Aorta (tissue), 5 donors: ENCODE measurements around the gene ECHDC3. TPM values are rescaled to one million over a fixed set of nuclear protein-coding genes. Genes with fewer than 3 reads are reported as not detected.
A peak's percentile ranks its signal among the peaks of the same experiment; 100 is the strongest.

ENCODE experiments used
- ATAC-seq: fragments of 200-7000 bp; cut with Tn5 transposase; one replicate; pipeline ENCODE4 v1.9.1; 2022; ENCODE audit warnings: moderate library complexity; ENCODE audit not compliant: low FRiP score
- DNase-seq, 2 donors: peaks; one replicate each; pipeline ENCODE4 v3.0.0-alpha.2; 2020
- H3K27ac ChIP-seq, 2 donors: one replicate each; pipeline ENCODE4 v1.5.1; 2013; ENCODE audit warnings: low read length in 2 of 2, mild to moderate bottlenecking in 2 of 2, moderate library complexity in 2 of 2, control low read depth in 1 of 2, inconsistent platforms in 1 of 2, low read depth in 1 of 2
- H3K27me3 ChIP-seq, 2 donors: one replicate each; pipeline ENCODE4 v1.6.1; 2013; ENCODE audit warnings: control low read depth in 1 of 2, low read length in 1 of 2, mild to moderate bottlenecking in 1 of 2, moderate library complexity in 1 of 2; ENCODE audit not compliant: insufficient read depth in 2 of 2, control insufficient read depth in 1 of 2
- H3K36me3 ChIP-seq, 2 donors: one replicate each; pipeline ENCODE4 v1.6.1; 2013; ENCODE audit warnings: control low read depth in 1 of 2, low read length in 1 of 2, mild to moderate bottlenecking in 1 of 2; ENCODE audit not compliant: insufficient read depth in 2 of 2, control insufficient read depth in 1 of 2
- H3K4me1 ChIP-seq, 2 donors: one replicate each; pipeline ENCODE4 v1.6.1; 2013; ENCODE audit warnings: low read length in 2 of 2, control low read depth in 1 of 2, mild to moderate bottlenecking in 1 of 2, moderate library complexity in 1 of 2; ENCODE audit not compliant: insufficient read depth in 2 of 2, control insufficient read depth in 1 of 2
- H3K4me3 ChIP-seq, 2 donors: one replicate each; pipeline ENCODE4 v1.5.1; 2013; ENCODE audit warnings: low read length in 2 of 2, control low read depth in 1 of 2, mild to moderate bottlenecking in 1 of 2
- H3K9me3 ChIP-seq: one replicate; pipeline ENCODE4 v1.6.1; 2013; ENCODE audit warnings: mild to moderate bottlenecking, low read length; ENCODE audit not compliant: control insufficient read depth
- WGBS, 2 donors: extraction: QIAGEN DNeasy Blood & Tissue Kit; methylation state at CpG; one replicate each; pipeline ENCODE4 v1.1.7; 2013; 5-methylcytosine and 5-hydroxymethylcytosine counted together
- intact Hi-C, 2 donors: fragments of 100-400 bp; cut with DNase I; formaldehyde crosslinking; loops; one replicate each; pipeline versions ENCODE4 v1.14.2 to v1.15.0; 2022
- polyA plus RNA-seq, 2 donors: library from polyadenylated mRNA; stranded (reverse); fragments of 200-250 nt; gene quantifications; one replicate each; pipeline ENCODE4 v1.2.3, GENCODE V29; 2013
- total RNA-seq, 2 donors: library from RNA; stranded (reverse); fragmentation: NEBNext Ultra II Directional; extraction: Animal tissue kit (Norgen Biotek cat#: 25700); gene quantifications; one replicate each; pipeline ENCODE4 v1.2.1, GENCODE V29; 2021
- donor health status: healthy with polysubstance abuse.
- donor health status: Bipolar disorder and iron deficiency.
- donor health status: DM: no; HTN: no; CAD: no.
- donor health status: DM: no; HTN: no; CAD: no.
- donor health status: DM: yes; HTN: yes; CAD: no.

ECHDC3 gene
- total and polyA plus RNA-seq, 4 donors = 6.0 to 10.1 (median 8.5) TPM

GRCh38 chr10:11759347-11759746 is 17.2 kb downstream of the ECHDC3 start:
- Histone ChIP-seq H3K4me3 (no peak overlapping the region), H3K9me3 (no peaks in the 10 kb centered on the region), H3K27ac (no peak overlapping the region), H3K36me3 (no peaks in the 10 kb centered on the region), H3K4me1 (no peaks in the 10 kb centered on the region), H3K27me3 (no peaks in the 10 kb centered on the region)
- DNase-seq = no peak
- intact Hi-C loops = loop anchor here (2.0 to 10.0 kb wide), 3 partner anchors 145 to 245 kb away; partner anchors contain the start of gene USP6NL (in 2 of the 2)
- ATAC-seq = no peak
- WGBS, 2 donors = 90 to 92% methylated on average over 8 of the region's 8 CpGs

- Histone ChIP-seq H3K36me3 (no peaks in the 10 kb centered on the region), H3K9me3 (no peaks in the 10 kb centered on the region), H3K4me3 (no peak overlapping the region), H3K27me3 (no peaks in the 10 kb centered on the region), H3K27ac (no peak overlapping the region), H3K4me1 (no peaks in the 10 kb centered on the region)
- intact Hi-C loops = no loop called here
- 89 to 93% methylated on average over 8 of the region's 8 CpGs for WGBS, 2 donors
- DNase-seq (no peak), ATAC-seq (no peak)
Measured at GRCh38 chr10:11760151-11760550, 18.0 kb downstream of the ECHDC3 start.

- H3K4me3 ChIP-seq = no peak overlapping the region
- H3K27me3 ChIP-seq = no peaks in the 10 kb centered on the region
- H3K4me1 ChIP-seq = no peaks in the 10 kb centered on the region
- no peak for DNase-seq
- no peaks in the 10 kb centered on the region for H3K9me3 ChIP-seq
- 51 to 55% methylated on average over 7 of the region's 7 CpGs for WGBS, 2 donors
- intact Hi-C loops = no loop called here
- no peak for ATAC-seq
- H3K27ac ChIP-seq = no peak overlapping the region
- no peaks in the 10 kb centered on the region for H3K36me3 ChIP-seq
Measured at GRCh38 chr10:11760861-11761260, 18.7 kb downstream of the ECHDC3 start.

GRCh38 chr10:11761431-11761830 is 19.2 kb downstream of the ECHDC3 start:
- Histone ChIP-seq H3K4me1 (no peaks in the 10 kb centered on the region), H3K9me3 (no peaks in the 10 kb centered on the region), H3K4me3 (no peak overlapping the region), H3K27me3 (no peaks in the 10 kb centered on the region), H3K27ac (no peak overlapping the region), H3K36me3 (no peaks in the 10 kb centered on the region)
- DNase-seq (no peak), ATAC-seq (no peak)
- 97 to 98% methylated on average over 3 to 6 of the region's 6 CpGs for WGBS, 2 donors
- intact Hi-C loops = no loop called here

GRCh38 chr10:11762706-11763500 is 20.7 kb downstream of the ECHDC3 start:
- DNase-seq (peak in 1 of 2 donors; percentile 62), ATAC-seq (no peak)
- no peak overlapping the region for H3K4me3 ChIP-seq
- WGBS, 2 donors = 91 to 93% methylated on average over 32 of the region's 32 CpGs
- H3K9me3 ChIP-seq = no peaks in the 10 kb centered on the region
- no peaks in the 10 kb centered on the region for H3K27me3 ChIP-seq
- no peaks in the 10 kb centered on the region for H3K36me3 ChIP-seq
- H3K4me1 ChIP-seq = no peaks in the 10 kb centered on the region
- intact Hi-C loops = no loop called here
- H3K27ac ChIP-seq = no peak overlapping the region

- Histone ChIP-seq H3K4me3 (no peak overlapping the region), H3K9me3 (no peaks in the 10 kb centered on the region), H3K4me1 (no peaks in the 10 kb centered on the region), H3K27ac (no peak overlapping the region), H3K27me3 (no peaks in the 10 kb centered on the region), H3K36me3 (no peaks in the 10 kb centered on the region)
- intact Hi-C loops = no loop called here
- ATAC-seq (no peak), DNase-seq (peak in 1 of 2 donors; percentile 42)
- 83 to 87% methylated on average over 8 of the region's 8 CpGs for WGBS, 2 donors
Measured at GRCh38 chr10:11763501-11763861, 21.3 kb downstream of the ECHDC3 start.

GRCh38 chr10:11765141-11765540 is 23.0 kb downstream of the ECHDC3 start:
- intact Hi-C loops = no loop called here
- Histone ChIP-seq H3K27ac (no peak overlapping the region), H3K4me3 (no peak overlapping the region), H3K36me3 (no peaks in the 10 kb centered on the region), H3K27me3 (no peaks in the 10 kb centered on the region), H3K9me3 (no peaks in the 10 kb centered on the region), H3K4me1 (no peaks in the 10 kb centered on the region)
- ATAC-seq (no peak), DNase-seq (peak in 1 of 2 donors; percentile 63)
- 85 to 86% methylated on average over 6 of the region's 6 CpGs for WGBS, 2 donors

- Histone ChIP-seq H3K9me3 (no peaks in the 10 kb centered on the region), H3K27ac (no peak overlapping the region), H3K4me1 (no peaks in the 10 kb centered on the region), H3K36me3 (no peaks in the 10 kb centered on the region), H3K4me3 (no peak overlapping the region), H3K27me3 (no peaks in the 10 kb centered on the region)
- WGBS, 2 donors = 86 to 88% methylated on average over 16 of the region's 16 CpGs
- no peak for ATAC-seq
- intact Hi-C loops = no loop called here
- peak in 1 of 2 donors; percentile 51 for DNase-seq
Measured at GRCh38 chr10:11772575-11773288, 30.6 kb downstream of the ECHDC3 start.
